A673 (cell line): ENCODE results near the gene CHRM3.

Experiments
- CTCF ChIP-seq: fragments of 300-800, 200-600 bp; sonication (generic); conservative IDR thresholded peaks from 2 replicates; pipeline ENCODE4 v1.5.1; 2017; ENCODE audit warnings: low read depth, mild to moderate bottlenecking, antibody characterized with exemption, low read length, moderate library complexity, mixed read lengths
- EZH2 ChIP-seq: fragments of 200-600 bp; sonication (generic); IDR thresholded peaks from 2 replicates; pipeline ENCODE4 v1.6.1; 2017; ENCODE audit warnings: borderline replicate concordance, low read depth, mild to moderate bottlenecking, mixed read lengths, antibody characterized with exemption, low read length; ENCODE audit not compliant: poor library complexity, severe bottlenecking

- TF ChIP-seq CTCF (no peak), EZH2 (no peak)
These were observed 47.8 kb downstream of the CHRM3 start for GRCh38 chr1:239434181-239434580.
